ENCODE results near the gene C4A. TPM values are rescaled to one million over a fixed set of nuclear protein-coding genes. Genes with fewer than 3 reads are reported as not detected.

The C4A gene
- total RNA-seq, 4 donors from 2014 or later: 50.4 to 111 (median 81.5) TPM

GRCh38 chr6:31956796-31957195 is 25.1 kb upstream of the C4A start:
- TF ChIP-seq POLR2AphosphoS5 (IDR thresholded peaks at IDR 0.05) (no peak), EP300 (IDR thresholded peaks at IDR 0.05) (no peak), POLR2A (IDR thresholded peaks at IDR 0.05) (no peak)
- TF ChIP-seq, protein P1, sequence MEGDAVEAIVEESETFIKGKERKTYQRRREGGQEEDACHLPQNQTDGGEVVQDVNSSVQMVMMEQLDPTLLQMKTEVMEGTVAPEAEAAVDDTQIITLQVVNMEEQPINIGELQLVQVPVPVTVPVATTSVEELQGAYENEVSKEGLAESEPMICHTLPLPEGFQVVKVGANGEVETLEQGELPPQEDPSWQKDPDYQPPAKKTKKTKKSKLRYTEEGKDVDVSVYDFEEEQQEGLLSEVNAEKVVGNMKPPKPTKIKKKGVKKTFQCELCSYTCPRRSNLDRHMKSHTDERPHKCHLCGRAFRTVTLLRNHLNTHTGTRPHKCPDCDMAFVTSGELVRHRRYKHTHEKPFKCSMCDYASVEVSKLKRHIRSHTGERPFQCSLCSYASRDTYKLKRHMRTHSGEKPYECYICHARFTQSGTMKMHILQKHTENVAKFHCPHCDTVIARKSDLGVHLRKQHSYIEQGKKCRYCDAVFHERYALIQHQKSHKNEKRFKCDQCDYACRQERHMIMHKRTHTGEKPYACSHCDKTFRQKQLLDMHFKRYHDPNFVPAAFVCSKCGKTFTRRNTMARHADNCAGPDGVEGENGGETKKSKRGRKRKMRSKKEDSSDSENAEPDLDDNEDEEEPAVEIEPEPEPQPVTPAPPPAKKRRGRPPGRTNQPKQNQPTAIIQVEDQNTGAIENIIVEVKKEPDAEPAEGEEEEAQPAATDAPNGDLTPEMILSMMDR (IDR thresholded peaks at IDR 0.05): no peak
- Histone ChIP-seq H3K4me3 (no peak overlapping the region), H3K36me3 (peaks cover 0 to 71% of the 10 kb centered on the region in 2 donors), H3K27ac (no peak overlapping the region), H3K27me3 (no peaks in the 10 kb centered on the region), H3K9me3 (no peaks in the 10 kb centered on the region), H3K4me1 (peaks cover 2 to 40% (median 14%) of the 10 kb centered on the region in 3 donors)
- ATAC-seq: no peak
- 92% methylated on average over 2 of the region's 3 CpGs; no CpG with 5 or more reads in 1 of the 2 donors for WGBS, 2 donors (ENCODE audit: low coverage in 1 of 2)

DNA sequence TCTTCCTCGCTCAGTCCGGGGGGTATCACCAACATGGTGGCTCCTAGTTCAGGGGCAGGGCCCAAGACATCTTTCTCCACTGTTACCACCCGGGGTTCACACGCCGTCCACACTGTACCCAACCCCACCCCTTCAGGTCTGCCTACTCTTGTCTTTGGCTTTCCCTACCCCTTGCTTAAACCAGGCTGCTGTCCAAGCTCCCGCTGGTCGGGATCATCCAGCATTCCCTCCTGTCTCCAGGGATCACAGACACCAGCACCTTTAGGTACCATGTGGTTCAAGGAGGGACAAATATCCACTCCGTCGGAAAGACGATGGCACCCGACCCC is 23.5 kb upstream of the C4A start:
- H3K4me1 ChIP-seq: peaks cover 2 to 30% (median 14%) of the 10 kb centered on the region in 3 donors
- TF ChIP-seq POLR2AphosphoS5 (IDR thresholded peaks at IDR 0.05) (no peak), EP300 (IDR thresholded peaks at IDR 0.05) (no peak), POLR2A (IDR thresholded peaks at IDR 0.05) (no peak)
- TF ChIP-seq, protein P1 (IDR thresholded peaks at IDR 0.05): no peak
- ATAC-seq: no peak
- H3K9me3 ChIP-seq: no peaks in the 10 kb centered on the region
- peak overlapping the region; percentile 72 to 93 (median 89) for H3K27ac ChIP-seq
- 14 to 21% methylated on average over 5 to 7 of the region's 11 CpGs for WGBS, 2 donors (ENCODE audit: low coverage in 1 of 2)
- H3K36me3 ChIP-seq: peaks cover 0 to 71% of the 10 kb centered on the region in 2 donors
- H3K4me3 ChIP-seq: peak overlapping the region; percentile 75 to 93
- H3K27me3 ChIP-seq: no peaks in the 10 kb centered on the region

GRCh38 chr6:31958741-31959739 is 22.8 kb upstream of the C4A start, which contains the start of the genes NELFE and SKIC2:
Gene NELFE (minus strand): TSS chr6:31958971. CDS start chr6:31958446, 525 bp downstream.
Gene SKIC2 (plus strand): TSS chr6:31959175. CDS start chr6:31959193, 18 bp downstream.
- no peaks in the 10 kb centered on the region for H3K27me3 ChIP-seq
- 0% methylated on average over 26 of the region's 59 CpGs; no CpG with 5 or more reads in 1 of the 2 donors for WGBS, 2 donors (ENCODE audit: low coverage in 1 of 2)
- peaks cover 2 to 30% (median 14%) of the 10 kb centered on the region in 3 donors for H3K4me1 ChIP-seq
- ATAC-seq: peak; percentile 100
- TF ChIP-seq POLR2AphosphoS5 (IDR thresholded peaks at IDR 0.05) (peak; percentile 87), POLR2A (IDR thresholded peaks at IDR 0.05) (peak; percentile 73 to 77), EP300 (IDR thresholded peaks at IDR 0.05) (no peak)
- TF ChIP-seq, protein P1 (IDR thresholded peaks at IDR 0.05): no peak
- no peaks in the 10 kb centered on the region for H3K9me3 ChIP-seq
- H3K4me3 ChIP-seq: peak within 1 kb of the TSS; percentile 75 to 93
- peak within 1 kb of the TSS; percentile 72 to 93 (median 89) for H3K27ac ChIP-seq
- peaks cover 0 to 71% of the 10 kb centered on the region in 2 donors for H3K36me3 ChIP-seq

DNA sequence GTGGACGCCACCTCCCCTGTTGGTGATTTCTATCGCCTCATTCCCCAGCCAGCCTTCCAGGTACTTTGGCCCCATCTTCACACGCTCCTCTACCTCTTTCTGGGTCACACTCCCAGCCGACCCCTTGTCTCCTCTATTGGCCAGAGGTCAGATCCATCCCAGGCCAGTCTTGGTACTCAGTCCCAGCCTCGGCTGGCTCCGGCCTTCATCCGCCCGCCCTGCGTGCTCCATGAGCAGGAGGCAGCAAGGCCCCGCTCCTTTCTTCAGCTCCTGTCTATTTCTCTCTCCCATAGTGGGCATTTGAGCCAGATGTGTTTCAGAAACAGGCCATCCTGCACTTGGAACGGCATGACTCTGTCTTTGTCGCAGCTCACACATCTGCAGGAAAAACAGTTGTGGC is 20.2 kb upstream of the C4A start:
- no peak for ATAC-seq
- 50 to 88% methylated on average over 1 to 9 of the region's 12 CpGs for WGBS, 2 donors (ENCODE audit: low coverage in 1 of 2)
- Histone ChIP-seq H3K9me3 (no peaks in the 10 kb centered on the region), H3K27me3 (no peaks in the 10 kb centered on the region), H3K4me1 (peaks cover 2 to 30% (median 14%) of the 10 kb centered on the region in 3 donors), H3K27ac (no peak overlapping the region), H3K4me3 (no peak overlapping the region), H3K36me3 (peaks cover 0 to 71% of the 10 kb centered on the region in 2 donors)
- TF ChIP-seq, protein P1 (IDR thresholded peaks at IDR 0.05): no peak
- TF ChIP-seq POLR2A (IDR thresholded peaks at IDR 0.05): no peak
- TF ChIP-seq EP300 (IDR thresholded peaks at IDR 0.05): no peak
- TF ChIP-seq POLR2AphosphoS5 (IDR thresholded peaks at IDR 0.05): no peak

All from gastroesophageal sphincter (tissue), 4 donors.